H1 (cell line): ENCODE results near the gene DRAP1. TPM values are rescaled to one million over a fixed set of nuclear protein-coding genes. Genes with fewer than 3 reads are reported as not detected.

Source experiments
- CTCF ChIA-PET: fragments of 300-600 bp; sonication (Branson Sonifier 250); formaldehyde crosslinking; loops from one replicate; lab custom pipeline; 2021; ENCODE audit not compliant: partially characterized antibody; lab: Charles Lee
- POLR2A ChIA-PET: fragments of 300-600 bp; sonication (Branson Sonifier 250); formaldehyde crosslinking; loops from one replicate; lab custom pipeline; 2021; ENCODE audit warnings: inconsistent platforms; ENCODE audit not compliant: partially characterized antibody; lab: Charles Lee
- DNase-seq, 2 experiments: peaks; one replicate each; pipeline versions ENCODE4 v3.0.0 to v3.0.0-alpha.2; 2010 to 2022; ENCODE audit warnings: low spot score in 2 of 2, low read depth in 1 of 2, mixed read lengths in 1 of 2
- FAIRE-seq: peaks from 2 replicates; lab custom pipeline; 2011; peaks lifted over from hg19 to GRCh38; lab: Jason Lieb, UNC
- H2AFZ ChIP-seq: 2 replicates; pipeline ENCODE4 v1.8.1; 2012; ENCODE audit warnings: low read length, inconsistent platforms
- H2AK5ac ChIP-seq: 2 replicates; pipeline ENCODE4 v1.6.1; 2013; ENCODE audit warnings: low read depth, low read length
- H2BK120ac ChIP-seq: replicated peaks from 2 replicates; pipeline ENCODE3; 2013; ENCODE audit warnings: low read depth, low read length, inconsistent platforms
- H2BK12ac ChIP-seq: 2 replicates; pipeline ENCODE4 v1.6.1; 2013; ENCODE audit warnings: low read depth, low read length
- H2BK15ac ChIP-seq: 2 replicates; pipeline ENCODE4 v1.6.1; 2013; ENCODE audit warnings: low read length
- H2BK20ac ChIP-seq: 2 replicates; pipeline ENCODE4 v1.6.1; 2013; ENCODE audit warnings: low read length
- H2BK5ac ChIP-seq: 2 replicates; pipeline ENCODE4 v1.6.1; 2013; ENCODE audit warnings: low read depth, low read length
- H3K14ac ChIP-seq: 2 replicates; pipeline ENCODE4 v1.6.1; 2013; ENCODE audit warnings: inconsistent platforms; ENCODE audit not compliant: insufficient read length
- H3K18ac ChIP-seq: 2 replicates; pipeline ENCODE4 v1.6.1; 2013; ENCODE audit warnings: low read length; ENCODE audit errors: extremely low read depth
- H3K23ac ChIP-seq: 2 replicates; pipeline ENCODE4 v1.6.1; 2013; ENCODE audit warnings: inconsistent platforms; ENCODE audit not compliant: insufficient read length
- H3K23me2 ChIP-seq: 2 replicates; pipeline ENCODE4 v1.6.1; 2013; ENCODE audit warnings: low read depth, low read length
- H3K27ac ChIP-seq: 2 replicates; pipeline ENCODE4 v1.6.1; 2011; ENCODE audit warnings: low read depth, low read length, inconsistent platforms
- H3K27me3 ChIP-seq, 4 experiments: replicated peaks in 1 of 4; 1 replicate in 1 of 4; 2 replicates in 3 of 4; pipeline versions ENCODE4 v1.6.1 to v1.8.1; 2011 to 2013; ENCODE audit warnings: low read length in 3 of 4, mild to moderate bottlenecking in 3 of 4, inconsistent platforms in 2 of 4, mixed read lengths in 2 of 4, moderate library complexity in 1 of 4; ENCODE audit not compliant: control insufficient read depth in 3 of 4, insufficient read depth in 3 of 4; ENCODE audit errors: extremely low read depth in 1 of 4
- H3K36me3 ChIP-seq, 4 experiments: 2 replicates each; pipeline versions ENCODE4 v1.6.1 to v1.8.1; 2011 to 2013; ENCODE audit warnings: mild to moderate bottlenecking in 4 of 4, low read length in 3 of 4, moderate library complexity in 2 of 4, control low read depth in 1 of 4, inconsistent platforms in 1 of 4; ENCODE audit not compliant: insufficient read depth in 4 of 4, control insufficient read depth in 2 of 4
- H3K4ac ChIP-seq: replicated peaks from 2 replicates; pipeline ENCODE3; 2013; ENCODE audit warnings: low read length, low read depth, mixed read lengths, inconsistent platforms; ENCODE audit not compliant: insufficient read length
- H3K4me1 ChIP-seq, 4 experiments: replicated peaks in 1 of 4; 1 replicate in 1 of 4; 2 replicates in 3 of 4; pipeline versions ENCODE4 v1.6.1 to v1.8.1; 2011 to 2013; ENCODE audit warnings: low read length in 3 of 4, inconsistent platforms in 2 of 4, mixed read lengths in 1 of 4; ENCODE audit not compliant: insufficient read depth in 4 of 4, control insufficient read depth in 3 of 4
- H3K4me2 ChIP-seq, 2 experiments: 2 replicates each; pipeline versions ENCODE4 v1.6.1 to v1.8.1; 2011 to 2013; ENCODE audit warnings: low read depth in 2 of 2, low read length in 2 of 2, control low read depth in 1 of 2, inconsistent platforms in 1 of 2, mild to moderate bottlenecking in 1 of 2; ENCODE audit not compliant: insufficient read depth in 1 of 2
- H3K4me3 ChIP-seq, 4 experiments: fragments of 200-600, 300-600 bp in 1 of 4; sonication (generic), shearing (Covaris generic), sonication (Bioruptor Twin) in 1 of 4; 2 replicates each; pipeline versions ENCODE4 v1.5.1 to v1.8.1; 2011 to 2016; ENCODE audit warnings: low read length in 4 of 4, low read depth in 3 of 4, control low read depth in 2 of 4, inconsistent platforms in 2 of 4, mild to moderate bottlenecking in 2 of 4, mixed read lengths in 1 of 4, moderate library complexity in 1 of 4; ENCODE audit not compliant: insufficient read depth in 2 of 4; ENCODE audit errors: extremely low read depth in 1 of 4
- H3K56ac ChIP-seq: replicated peaks from 2 replicates; pipeline ENCODE3; 2013; ENCODE audit warnings: low read depth, mild to moderate bottlenecking, mixed read lengths, low read length, inconsistent platforms; ENCODE audit not compliant: insufficient read length
- H3K79me1 ChIP-seq: 2 replicates; pipeline ENCODE4 v1.6.1; 2013; ENCODE audit warnings: low read depth, low read length, control low read depth
- H3K79me2 ChIP-seq, 2 experiments: 2 replicates each; pipeline versions ENCODE4 v1.6.1 to v1.8.1; 2012 to 2013; ENCODE audit warnings: low read length in 2 of 2, mild to moderate bottlenecking in 2 of 2, inconsistent platforms in 1 of 2; ENCODE audit not compliant: insufficient read depth in 2 of 2, control insufficient read depth in 1 of 2
- H3K9ac ChIP-seq, 4 experiments: replicated peaks in 1 of 4; 1 replicate in 1 of 4; 2 replicates in 3 of 4; pipeline versions ENCODE4 v1.6.1 to v1.8.1; 2011 to 2013; ENCODE audit warnings: low read depth in 3 of 4, low read length in 3 of 4, control low read depth in 2 of 4, mild to moderate bottlenecking in 2 of 4, moderate library complexity in 2 of 4, inconsistent platforms in 1 of 4; ENCODE audit errors: extremely low read depth in 1 of 4
- H3K9me3 ChIP-seq, 2 experiments: 2 replicates each; pipeline versions ENCODE4 v1.6.1 to v1.8.1; 2012 to 2013; ENCODE audit warnings: mild to moderate bottlenecking in 2 of 2, moderate library complexity in 2 of 2, control low read depth in 1 of 2, inconsistent platforms in 1 of 2, low read depth in 1 of 2, low read length in 1 of 2, mixed read lengths in 1 of 2; ENCODE audit not compliant: insufficient read depth in 2 of 2
- H4K20me1 ChIP-seq, 2 experiments: replicated peaks in 1 of 2; 2 replicates each; pipeline versions ENCODE3 to v1.8.1; 2011 to 2013; ENCODE audit warnings: inconsistent platforms in 2 of 2, low read length in 2 of 2, mild to moderate bottlenecking in 1 of 2; ENCODE audit not compliant: insufficient read depth in 2 of 2, control insufficient read depth in 1 of 2
- H4K5ac ChIP-seq: 2 replicates; pipeline ENCODE4 v1.6.1; 2013; ENCODE audit warnings: low read length, low read depth, mixed read lengths, inconsistent platforms; ENCODE audit not compliant: insufficient read length
- H4K8ac ChIP-seq: 2 replicates; pipeline ENCODE4 v1.8.0; 2013; ENCODE audit warnings: mild to moderate bottlenecking, moderate library complexity, low read length, inconsistent platforms; ENCODE audit not compliant: insufficient read depth; ENCODE audit errors: extremely low read depth
- H4K91ac ChIP-seq: replicated peaks from 2 replicates; pipeline ENCODE3; 2013; ENCODE audit warnings: low read length, mixed read lengths, inconsistent platforms; ENCODE audit not compliant: insufficient read length
- FOSL1 ChIP-seq: IDR thresholded peaks from 2 replicates; pipeline ENCODE4 v1.6.1; 2011; ENCODE audit warnings: mild to moderate bottlenecking, low read depth, low read length, moderate library complexity; ENCODE audit not compliant: insufficient read depth
- GTF2F1 ChIP-seq: IDR thresholded peaks from 2 replicates; pipeline ENCODE4 v1.6.1; 2012; ENCODE audit warnings: low read depth, low read length, improper control_type of control experiment, borderline replicate concordance
- JUN ChIP-seq: IDR thresholded peaks from 2 replicates; pipeline ENCODE4 v1.6.1; 2011; ENCODE audit warnings: low read depth, mild to moderate bottlenecking, improper control_type of control experiment, low read length
- KDM5A ChIP-seq: fragments of 200-600 bp; IDR thresholded peaks from 2 replicates; pipeline ENCODE4 v1.7.1; 2012; ENCODE audit warnings: mild to moderate bottlenecking, low read length, inconsistent platforms, mixed read lengths
- POLR2AphosphoS5 ChIP-seq: IDR thresholded peaks from 2 replicates; pipeline ENCODE4 v1.6.1; 2011; ENCODE audit warnings: low read depth, low read length
- WGBS, 2 experiments: shearing (Covaris generic) in 1 of 2; methylation state at CpG; one replicate each; pipeline versions ENCODE4 v1.1.6 to v1.1.7; 2013 to 2015; ENCODE audit warnings: low lambda C conversion rate in 2 of 2, mixed read lengths in 2 of 2, inconsistent platforms in 1 of 2, low coverage in 1 of 2, missing lambda C conversion rate in 1 of 2; ENCODE audit not compliant: insufficient replicate concordance in 2 of 2, insufficient coverage in 1 of 2, insufficient read length in 1 of 2; ENCODE audit errors: extremely low coverage in 1 of 2, missing lambda C conversion rate in 1 of 2; 5-methylcytosine and 5-hydroxymethylcytosine counted together
- long read RNA-seq, 2 experiments: library from RNA in 1 of 2; library from capped mRNA in 1 of 2; stranded (forward); transcript quantifications; one replicate each; pipeline ENCODE4 v2.0.0, GENCODE V29; 2021; ENCODE audit warnings: inconsistent platforms in 1 of 2
- polyA minus RNA-seq, 3 experiments: library from RNA; depleted of rRNA, polyadenylated mRNA; stranded (reverse); fragments of >200 nt; gene quantifications; 1 replicate in 2 of 3; 2 replicates in 1 of 3; pipeline ENCODE4 v1.2.3, GENCODE V29; 2011
- polyA plus RNA-seq, 7 experiments: library from polyadenylated mRNA; depleted of rRNA in 3 of 7; stranded (reverse) in 5 of 7; unstranded in 2 of 7; fragments of >200 nt in 5 of 7; fragments of 200-250 nt in 2 of 7; gene quantifications; 1 replicate in 5 of 7; 2 replicates in 1 of 7; 4 replicates in 1 of 7; pipeline versions ENCODE4 v1.2.1 to v1.2.3, GENCODE V29; 2011 to 2013; ENCODE audit warnings: missing spikeins in 2 of 7, mixed read lengths in 2 of 7
- total RNA-seq: library from RNA; stranded (reverse); fragmentation: NEBNext Ultra II Directional; extraction: Animal tissue kit (Norgen Biotek cat#: 25700); gene quantifications from 2 replicates; pipeline ENCODE4 v1.2.1, GENCODE V29; 2021
- TF ChIP-seq, protein P1 (sequence below), 3 experiments: IDR thresholded peaks; 1 replicate in 2 of 3; 2 replicates in 1 of 3; pipeline versions ENCODE4 v1.5.1 to v1.6.1; 2011; ENCODE audit warnings: low read length in 3 of 3, mild to moderate bottlenecking in 3 of 3, inconsistent platforms in 2 of 3, low read depth in 1 of 3, moderate library complexity in 1 of 3; ENCODE audit not compliant: insufficient read depth in 1 of 3; ENCODE audit errors: control extremely low read depth in 1 of 3

Gene DRAP1
- total RNA-seq (98.7 and 108 TPM in 2 replicates), polyA plus RNA-seq (2011; rRNA removed) (62.5 and 81.2 TPM in 2 replicates), polyA minus RNA-seq (2011; rRNA and poly(A)+ RNA removed) (4.0 and 6.8 TPM in 2 replicates)
- 118 TPM for polyA plus RNA-seq (2011; cell fraction: cytosol; rRNA removed)
- 62.9 TPM for polyA plus RNA-seq (2011; cell fraction: nucleus; rRNA removed)
- polyA plus RNA-seq (2012, experiment 1 of 2), result 119 to 179 TPM (median 153 TPM) in 4 replicates
- polyA plus RNA-seq (2012, experiment 2 of 2), result 115 TPM
- 145 TPM for polyA plus RNA-seq (2013, experiment 1 of 2)
- polyA plus RNA-seq (2013, experiment 2 of 2), result 138 TPM
- polyA minus RNA-seq (2011; cell fraction: cytosol; rRNA and poly(A)+ RNA removed), result 38.0 TPM
- 12.8 TPM for polyA minus RNA-seq (2011; cell fraction: nucleus; rRNA and poly(A)+ RNA removed)
- long read RNA-seq, experiment 1, transcript DRAP1-209 (4 exons, 453 nt), result major isoform, 22 of 48 reads
- long read RNA-seq, experiment 1, transcript DRAP1-201 (7 exons, 989 nt), result minor isoform, 10 of 48 reads
- long read RNA-seq, experiment 1, partial matches to known transcripts, result 7 of 48 reads
- long read RNA-seq, experiment 1, other reads (novel, unspliced or antisense), result 2 of 48 reads
- long read RNA-seq, experiment 2, transcript DRAP1-201 (7 exons, 989 nt), result major isoform, 40 of 50 reads
- long read RNA-seq, experiment 2, transcript DRAP1-208 (6 exons, 751 nt), result minor isoform, 6 of 50 reads
- long read RNA-seq, experiment 2, partial matches to known transcripts, result 0 of 50 reads
- long read RNA-seq, experiment 2, other reads (novel, unspliced or antisense), result 1 of 50 reads

- peak within 1 kb of the TSS; percentile 92 for H4K5ac ChIP-seq
- FAIRE-seq, result no peak
- peak within 1 kb of the TSS; percentile 98 for H4K8ac ChIP-seq
- H3K4me1 ChIP-seq, result peaks cover 0 to 22% (median 13%) of the 10 kb centered on the region in 4 experiments; a peak in 4 of 7 replicates
- no peak within 1 kb of the TSS for H2BK120ac ChIP-seq
- H3K9ac ChIP-seq, result peak within 1 kb of the TSS; percentile 76 to 92 (median 84)
- peaks cover 13% of the 10 kb centered on the region; the same call in 1 of the 2 replicates for H3K23me2 ChIP-seq
- H3K27me3 ChIP-seq, result no peaks in the 10 kb centered on the region
- peak within 1 kb of the TSS; percentile 17; the same call in 1 of the 2 replicates for H2AK5ac ChIP-seq
- no peak within 1 kb of the TSS for H2BK20ac ChIP-seq
- 0 out of 2 replicates have a peak within 1 kb of the TSS, but pooled peaks have one; percentile 40 for H2BK15ac ChIP-seq
- H3K27ac ChIP-seq, result peak within 1 kb of the TSS; percentile 80
- peaks cover 7% of the 10 kb centered on the region; the same call in 1 of the 2 replicates for H3K79me1 ChIP-seq
- no peak within 1 kb of the TSS for H2BK12ac ChIP-seq
- H3K4me3 ChIP-seq, result peak within 1 kb of the TSS; percentile 91 to 98 (median 94)
- peaks cover 0 to 7% of the 10 kb centered on the region in 2 experiments for H4K20me1 ChIP-seq
- H2AFZ ChIP-seq, result no peak within 1 kb of the TSS
- ChIA-PET CTCF (interaction anchor here (0.6 to 2.3 kb wide), 3 partner anchors 13 to 34 kb away, joined by 3 to 7 read pairs (median 3); no protein-coding TSS in a partner anchor), POLR2A (interaction anchor here (0.9 to 4.9 kb wide), 9 partner anchors 13 to 60 kb away, joined by 3 to 36 read pairs (median 5); partner anchors contain the start of genes CCDC85B and MUS81)
- H3K36me3 ChIP-seq, result peaks cover 0 to 8% (median 5%) of the 10 kb centered on the region in 4 experiments; a peak in 4 of 8 replicates
- H4K91ac ChIP-seq, result peak within 1 kb of the TSS; percentile 95
- peak within 1 kb of the TSS; percentile 71 for H2BK5ac ChIP-seq
- H3K18ac ChIP-seq, result peak within 1 kb of the TSS; percentile 93
- WGBS, 2 experiments, result 0% methylated on average over 12 of the region's 59 CpGs; no CpG with 5 or more reads in 1 of the 2 experiments
- peak within 1 kb of the TSS; percentile 97 for H3K4ac ChIP-seq
- H3K9me3 ChIP-seq, result no peaks in the 10 kb centered on the region
- peaks cover 0 to 7% of the 10 kb centered on the region in 2 experiments; a peak in 2 of 4 replicates for H3K79me2 ChIP-seq
- H3K14ac ChIP-seq, result no peak within 1 kb of the TSS
- peak within 1 kb of the TSS; percentile 69 for H3K56ac ChIP-seq
- no peak within 1 kb of the TSS for H3K23ac ChIP-seq
- peak within 1 kb of the TSS; percentile 83 to 94 for H3K4me2 ChIP-seq
- DNase-seq, result peak; percentile 85 to 95
- TF ChIP-seq, protein P1, sequence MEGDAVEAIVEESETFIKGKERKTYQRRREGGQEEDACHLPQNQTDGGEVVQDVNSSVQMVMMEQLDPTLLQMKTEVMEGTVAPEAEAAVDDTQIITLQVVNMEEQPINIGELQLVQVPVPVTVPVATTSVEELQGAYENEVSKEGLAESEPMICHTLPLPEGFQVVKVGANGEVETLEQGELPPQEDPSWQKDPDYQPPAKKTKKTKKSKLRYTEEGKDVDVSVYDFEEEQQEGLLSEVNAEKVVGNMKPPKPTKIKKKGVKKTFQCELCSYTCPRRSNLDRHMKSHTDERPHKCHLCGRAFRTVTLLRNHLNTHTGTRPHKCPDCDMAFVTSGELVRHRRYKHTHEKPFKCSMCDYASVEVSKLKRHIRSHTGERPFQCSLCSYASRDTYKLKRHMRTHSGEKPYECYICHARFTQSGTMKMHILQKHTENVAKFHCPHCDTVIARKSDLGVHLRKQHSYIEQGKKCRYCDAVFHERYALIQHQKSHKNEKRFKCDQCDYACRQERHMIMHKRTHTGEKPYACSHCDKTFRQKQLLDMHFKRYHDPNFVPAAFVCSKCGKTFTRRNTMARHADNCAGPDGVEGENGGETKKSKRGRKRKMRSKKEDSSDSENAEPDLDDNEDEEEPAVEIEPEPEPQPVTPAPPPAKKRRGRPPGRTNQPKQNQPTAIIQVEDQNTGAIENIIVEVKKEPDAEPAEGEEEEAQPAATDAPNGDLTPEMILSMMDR (IDR thresholded peaks at IDR 0.05; ENCODE audit: control extremely low read depth in 1 of 3, insufficient read depth in 1 of 3, low read depth in 1 of 3, low read length in 3 of 3), result no peak
- TF ChIP-seq GTF2F1, result no peak
- peak; percentile 100 for TF ChIP-seq FOSL1
- no peak for TF ChIP-seq JUN
- no peak for TF ChIP-seq KDM5A
- TF ChIP-seq POLR2AphosphoS5, result no peak
These were observed at the start of gene DRAP1 for GRCh38 chr11:65919141-65919572. TSS of gene DRAP1 (plus strand) at chr11:65919426. CDS start at chr11:65919502, 76 bp downstream.
